ENCODE data around the gene MYL5. TPM values are rescaled to one million over a fixed set of nuclear protein-coding genes. Genes with fewer than 3 reads are reported as not detected.
"Not testable (repeated sequence)": the region's sequence is repeated elsewhere in the genome, so short reads cannot be mapped to it uniquely, and the experiment has no call there.

The MYL5 gene
- total RNA-seq, 1 donor from 2014 or later: 22.2 TPM

DNA sequence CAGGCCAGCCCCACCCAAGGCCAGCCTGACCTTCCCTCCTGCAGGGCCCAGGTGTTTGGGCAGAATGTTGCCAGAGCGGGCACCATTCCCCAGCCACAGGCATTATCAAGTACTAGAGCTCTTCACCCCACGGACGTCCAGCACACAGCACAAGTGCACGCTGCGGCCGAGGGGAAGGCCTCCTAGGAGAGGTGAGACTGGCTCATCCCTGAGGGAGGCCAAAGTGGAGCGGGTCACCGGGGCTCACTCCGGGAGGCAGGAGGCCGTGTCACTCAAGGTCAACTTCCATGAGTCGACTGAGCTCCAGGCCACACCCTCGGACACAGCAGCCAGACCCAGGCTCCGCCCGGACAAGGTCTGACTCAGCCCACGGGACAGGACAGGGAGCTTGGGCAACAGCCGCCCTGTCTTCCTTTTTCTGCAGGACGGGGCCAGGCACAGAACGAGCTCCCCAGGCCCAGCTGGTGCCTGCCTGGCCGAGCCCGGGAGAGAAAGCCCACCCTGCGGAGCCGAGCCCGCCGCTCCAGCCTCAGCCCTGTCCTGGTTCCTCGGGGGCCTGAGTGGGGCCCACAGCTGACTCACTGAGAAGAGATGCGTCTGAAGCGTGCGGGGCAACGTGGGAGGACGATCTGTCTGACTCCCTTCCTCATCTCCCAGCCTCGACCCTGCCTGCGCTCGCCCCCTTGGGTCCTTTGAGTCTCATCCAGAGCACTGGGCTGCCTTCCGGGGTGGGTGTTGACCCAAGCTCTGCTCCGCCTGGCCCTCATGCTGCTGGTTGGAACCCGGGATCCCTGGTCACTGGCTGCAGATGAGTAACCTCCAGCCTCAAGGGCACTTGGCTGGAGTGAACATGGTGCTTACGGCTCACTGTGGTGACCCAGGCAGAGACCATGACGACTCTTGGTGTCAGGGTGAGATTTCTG lies 13.0 kb downstream of the MYL5 start:
- peak; percentile 72 for ATAC-seq

DNA sequence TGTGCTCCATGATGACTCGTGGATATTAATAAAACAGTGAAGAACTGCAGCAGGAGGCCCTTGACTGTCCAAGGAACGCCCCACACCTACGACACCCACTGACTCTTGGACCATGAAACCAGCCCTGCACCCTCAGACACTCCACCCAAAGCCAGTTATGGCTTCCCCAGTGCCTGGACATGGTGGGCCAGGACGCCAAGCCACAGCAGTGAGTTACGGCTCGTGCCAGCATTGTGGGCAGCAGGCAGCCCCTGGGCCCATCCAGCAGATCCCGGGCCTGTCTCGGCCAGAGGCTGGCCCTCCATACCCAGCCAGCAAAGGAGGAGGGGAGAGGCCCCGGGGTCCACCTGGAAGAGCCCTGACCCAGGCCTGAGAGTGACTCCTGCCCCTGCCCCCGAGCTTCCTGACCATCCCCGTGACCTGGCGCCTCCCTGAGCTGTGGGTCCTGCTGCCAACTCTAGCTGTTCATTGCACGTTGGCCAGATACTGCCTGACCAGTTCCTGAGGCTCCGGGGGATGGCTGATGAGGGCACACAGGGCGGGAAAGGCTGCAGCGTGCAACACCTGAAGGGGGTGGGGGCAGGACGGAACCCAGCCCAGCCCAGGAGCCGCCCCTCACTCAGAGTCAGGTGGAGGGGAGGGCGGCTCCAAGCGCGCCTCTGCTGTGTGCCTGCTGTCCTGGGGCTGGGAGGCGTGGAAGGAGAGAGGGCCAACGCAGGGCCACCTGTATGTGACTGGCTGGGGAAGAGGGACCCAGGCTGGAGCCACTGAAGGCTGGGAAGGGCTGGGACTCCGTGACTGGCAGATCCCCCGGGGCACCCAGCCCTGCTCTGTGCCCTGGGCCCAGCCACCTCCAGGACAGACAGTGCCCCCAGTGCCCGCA lies 13.9 kb downstream of the MYL5 start:
- ATAC-seq: peak; percentile 4

DNA sequence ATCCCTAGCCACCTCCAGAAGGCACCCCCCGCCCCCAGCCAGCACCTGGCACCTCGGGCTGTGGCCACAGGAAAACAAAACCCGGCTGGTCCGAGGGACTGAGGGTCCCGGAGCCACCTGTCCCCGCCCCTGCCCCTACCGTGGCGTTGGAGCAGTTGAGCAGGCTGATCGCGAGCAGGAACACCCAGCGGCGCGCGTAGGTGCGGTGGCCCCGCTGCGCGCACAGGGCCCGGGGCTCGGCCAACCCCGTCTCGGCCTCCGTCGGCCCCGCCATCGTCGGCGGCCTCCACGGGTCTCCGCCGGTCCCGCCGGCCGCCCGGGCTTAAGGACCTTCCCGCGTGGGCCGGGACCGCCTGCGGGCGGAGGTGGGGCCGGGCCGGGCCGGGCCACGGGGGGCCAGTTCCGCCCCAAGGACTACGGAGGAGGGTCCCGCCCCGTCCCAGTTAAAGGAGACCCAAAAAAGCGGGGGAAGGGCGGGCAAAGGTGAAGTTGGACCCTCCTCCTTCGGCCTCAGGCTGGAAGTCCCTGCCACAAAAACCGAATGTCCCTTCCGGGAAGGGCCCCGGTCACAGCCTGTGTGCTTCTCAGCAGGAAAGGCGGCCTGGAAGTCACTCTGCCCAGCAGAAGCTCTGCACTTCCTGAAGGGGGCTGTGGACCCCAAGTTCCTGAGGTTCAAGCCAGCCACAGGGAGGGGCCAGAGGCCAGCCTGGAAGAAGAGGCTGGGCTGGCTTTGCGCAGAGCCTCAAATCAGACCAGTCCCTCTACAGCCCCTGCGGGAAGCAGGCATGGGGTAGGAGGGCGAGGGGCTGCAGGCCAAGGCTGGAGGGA lies 14.7 kb downstream of the MYL5 start, which contains the start of gene SLC49A3:
SLC49A3 (minus strand) TSS at position 298 of the 828 bp plus-strand sequence; CDS start at position 274, 24 bp downstream.
- ATAC-seq: no peak

DNA sequence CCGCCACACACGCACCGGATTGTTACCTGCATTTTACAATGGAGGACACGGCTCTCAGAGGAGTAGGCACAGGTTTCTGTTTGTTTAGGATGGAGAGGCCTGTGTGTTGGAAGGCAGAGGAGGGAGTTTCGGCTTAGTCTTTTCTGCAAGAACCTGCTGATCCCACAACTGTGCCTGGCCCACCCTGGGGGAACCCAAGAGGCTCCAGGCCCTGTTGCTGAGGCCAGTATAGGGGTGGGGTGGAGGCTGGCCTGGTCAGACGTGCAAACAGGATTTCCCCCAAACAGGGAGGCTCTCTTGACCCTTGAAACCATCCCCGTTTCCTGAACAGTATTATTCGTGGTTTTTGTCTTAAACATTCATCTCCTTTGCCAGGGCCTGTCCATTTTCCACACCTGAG lies 15.4 kb downstream of the MYL5 start:
- no peak for ATAC-seq

DNA sequence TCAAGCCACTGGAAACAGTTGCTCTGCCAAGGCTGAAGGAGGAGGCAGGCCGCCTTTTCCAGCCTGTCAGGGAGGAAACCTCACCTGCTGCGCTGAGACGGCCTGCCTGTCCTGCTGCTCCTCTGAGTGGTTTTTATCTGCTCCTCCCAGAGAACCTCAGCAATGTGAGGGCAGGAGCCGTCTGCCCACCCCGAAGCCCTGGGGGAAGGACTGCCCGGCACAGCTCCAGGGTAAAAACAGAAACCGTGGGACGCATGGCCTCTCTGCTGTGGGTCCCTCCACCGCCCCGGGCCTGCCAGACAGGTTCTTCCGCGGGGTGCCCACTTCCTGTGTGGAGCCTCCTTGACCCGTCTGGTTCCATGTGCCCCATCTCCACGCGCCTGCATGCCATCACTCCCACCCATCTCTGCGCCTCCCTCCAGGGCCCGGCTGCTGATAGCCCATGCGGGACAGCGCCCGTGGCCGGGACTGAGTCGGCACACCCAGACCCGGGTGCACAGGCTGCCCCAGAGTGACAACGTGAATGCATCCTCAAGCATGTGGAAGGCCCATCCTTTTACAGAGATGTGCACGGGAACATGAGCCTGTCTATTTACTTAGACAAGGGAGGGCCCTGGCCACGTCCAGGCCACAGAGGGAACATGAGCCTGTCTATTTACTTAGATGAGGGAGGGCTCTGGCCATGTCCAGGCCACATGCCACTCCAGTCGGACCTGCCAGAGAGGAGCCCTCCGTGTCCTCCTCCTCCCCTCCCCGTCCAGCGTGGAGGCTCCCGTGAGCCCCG lies 18.6 kb downstream of the MYL5 start:
- peak; percentile 7 for ATAC-seq

DNA sequence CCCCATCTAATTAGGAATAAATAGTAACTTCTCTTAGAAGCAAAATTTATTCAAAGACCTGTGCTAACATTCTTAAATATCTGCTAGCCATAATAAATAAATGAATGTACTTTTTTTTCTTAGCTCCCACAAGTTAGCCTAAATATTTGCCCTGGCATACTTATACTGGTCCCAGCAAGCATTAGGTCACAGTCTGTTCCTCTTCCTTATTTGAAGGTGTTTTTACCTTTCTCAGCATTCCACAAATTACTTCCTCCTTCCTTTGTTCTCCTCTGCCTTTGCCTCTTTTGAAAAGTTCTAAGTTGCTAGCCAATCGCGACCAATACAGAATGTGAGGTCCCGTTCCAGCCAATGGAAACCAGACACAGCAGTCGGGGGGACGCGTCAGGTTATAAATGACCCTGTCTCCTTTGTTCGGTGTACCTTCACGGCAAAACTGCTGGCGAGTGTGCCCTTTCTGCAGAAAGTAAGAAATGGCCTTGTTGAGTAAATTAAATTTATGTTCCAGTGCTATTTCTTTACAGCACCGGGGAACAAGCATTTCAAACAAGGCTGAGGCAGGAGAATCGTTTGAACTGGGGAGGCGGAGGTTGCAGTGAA lies 20.1 kb downstream of the MYL5 start:
- not testable (repeated sequence) for ATAC-seq

DNA sequence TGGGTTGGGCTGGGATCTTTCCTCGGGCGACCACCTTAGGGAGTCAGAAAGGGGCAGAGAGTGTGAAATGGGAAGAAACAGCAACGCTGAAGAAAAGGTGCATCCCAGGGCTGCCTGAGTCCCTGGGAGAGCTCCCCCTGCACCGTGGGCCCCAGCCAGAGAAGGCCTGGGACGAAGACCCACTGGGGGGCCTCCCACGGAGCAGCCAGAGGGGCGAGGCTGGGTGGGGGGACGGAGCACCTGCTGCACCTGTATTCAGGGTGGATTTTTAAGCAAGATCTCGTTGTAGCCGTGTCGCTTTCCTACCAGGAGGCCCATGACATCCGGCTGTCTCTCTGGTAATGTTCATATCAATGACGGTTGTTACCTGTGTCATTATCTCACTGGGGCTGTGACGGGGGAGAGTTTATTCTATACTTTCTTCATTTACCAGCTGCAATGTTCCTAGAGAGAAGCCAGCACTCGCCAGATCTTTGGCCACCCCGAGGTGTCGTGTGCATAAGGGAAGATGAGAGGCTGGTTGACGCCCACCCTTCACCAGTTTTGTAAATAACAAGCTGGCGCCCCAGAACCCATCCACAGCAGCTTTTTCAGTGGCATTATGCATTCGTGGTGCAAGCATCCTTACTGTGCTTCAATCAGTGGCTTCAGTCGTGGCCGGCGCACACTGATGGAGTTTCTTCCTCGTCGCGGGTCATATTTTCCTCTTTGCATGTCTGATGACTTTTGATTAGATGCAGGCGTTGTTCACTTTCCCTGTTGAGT lies 25.7 kb downstream of the MYL5 start:
- no peak for ATAC-seq

DNA sequence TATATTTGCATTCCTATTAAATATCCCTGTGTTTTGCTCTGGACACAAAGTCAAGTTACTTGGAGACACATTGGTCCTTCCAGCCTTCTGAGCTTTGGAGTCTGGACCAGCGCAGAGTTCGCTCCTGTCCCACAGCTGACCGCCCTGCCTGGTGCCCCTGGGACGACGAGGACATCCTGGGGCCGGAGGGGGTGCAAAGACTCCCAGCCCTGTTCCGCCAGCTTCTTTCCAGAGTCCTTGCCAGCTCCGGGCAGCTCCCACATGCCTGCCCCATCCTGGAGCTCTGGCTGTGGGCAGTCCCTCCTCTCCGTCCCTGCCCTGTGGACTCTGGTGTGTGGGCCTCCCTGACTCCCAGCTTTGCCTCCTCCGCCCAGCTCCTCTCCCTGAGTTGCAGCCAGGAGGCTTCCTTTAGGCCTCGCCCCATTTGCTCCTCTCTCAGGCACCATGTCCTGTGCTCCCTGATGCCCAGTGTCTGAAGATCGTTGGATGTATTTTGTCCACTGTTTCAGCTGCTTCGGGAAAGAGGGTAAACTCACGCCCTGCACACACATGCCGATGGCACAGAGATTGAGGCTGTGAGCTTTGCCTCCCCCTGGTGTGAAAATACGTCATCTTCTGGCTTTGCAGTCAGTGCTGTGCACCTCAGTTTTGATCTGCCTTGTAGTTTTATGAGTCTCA lies 26.4 kb downstream of the MYL5 start:
- no peak for ATAC-seq

DNA sequence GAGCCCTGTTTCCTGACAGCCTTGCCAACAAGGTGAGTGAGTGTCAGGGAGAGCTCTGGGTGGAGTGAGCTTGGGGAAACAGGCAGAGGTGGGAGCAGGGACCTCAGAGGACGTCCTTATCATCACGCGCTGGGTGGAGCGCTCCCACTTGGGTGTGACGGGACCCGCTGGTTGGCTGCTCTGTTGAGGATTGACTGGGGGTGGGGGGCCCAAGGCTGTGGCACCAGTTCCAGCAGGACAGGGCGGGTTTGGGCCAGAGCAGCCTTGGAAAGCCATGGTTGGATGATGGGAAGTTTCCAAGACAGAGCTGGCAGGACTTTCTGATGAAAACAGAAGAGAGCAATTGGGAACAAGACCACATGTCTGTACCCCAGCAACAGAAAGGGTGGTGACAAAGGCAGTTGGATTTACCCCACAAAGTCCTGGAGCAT lies 28.3 kb downstream of the MYL5 start:
- no peak for ATAC-seq

DNA sequence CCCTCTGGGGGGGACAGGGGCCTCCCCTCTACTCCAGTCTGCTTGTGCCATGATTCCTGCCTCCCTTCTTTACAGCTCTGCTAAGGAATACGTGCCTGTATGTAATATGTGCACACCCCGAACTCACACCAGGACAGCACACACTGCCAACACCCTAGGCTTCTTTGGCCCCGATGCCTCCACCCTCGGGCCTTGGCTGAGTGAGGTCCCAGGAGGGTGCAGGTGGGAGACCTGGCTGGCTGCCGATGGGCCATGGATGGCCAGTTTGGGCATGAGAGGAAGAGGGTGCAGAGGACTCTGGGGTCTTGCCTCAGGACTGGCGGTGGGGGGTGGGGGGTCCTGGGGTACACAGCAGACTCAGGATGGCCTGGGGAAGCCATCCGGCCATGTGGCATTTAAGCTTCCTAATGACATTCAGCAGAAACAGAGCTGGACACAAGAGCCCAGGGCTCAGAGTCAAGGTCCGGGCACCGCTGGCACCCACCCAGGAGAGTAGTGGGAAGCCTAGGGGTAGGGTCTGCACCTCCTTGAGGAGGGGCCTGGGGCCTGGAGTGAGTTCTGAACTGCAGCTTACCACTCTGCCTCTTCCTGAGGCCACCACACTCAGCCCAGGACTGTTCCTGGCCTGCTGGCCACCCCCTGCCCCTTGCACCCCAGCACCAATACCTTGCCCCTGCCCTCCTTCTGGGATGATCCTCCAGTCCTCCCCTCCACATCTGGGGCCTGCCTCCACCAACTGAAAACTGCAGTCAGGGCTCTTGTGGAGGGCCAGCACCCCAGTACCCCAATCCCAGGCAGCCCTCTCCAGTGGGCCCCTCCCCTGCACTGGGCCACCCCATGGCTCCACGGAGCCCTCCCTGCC lies 29.2 kb downstream of the MYL5 start:
- ATAC-seq: no peak

DNA sequence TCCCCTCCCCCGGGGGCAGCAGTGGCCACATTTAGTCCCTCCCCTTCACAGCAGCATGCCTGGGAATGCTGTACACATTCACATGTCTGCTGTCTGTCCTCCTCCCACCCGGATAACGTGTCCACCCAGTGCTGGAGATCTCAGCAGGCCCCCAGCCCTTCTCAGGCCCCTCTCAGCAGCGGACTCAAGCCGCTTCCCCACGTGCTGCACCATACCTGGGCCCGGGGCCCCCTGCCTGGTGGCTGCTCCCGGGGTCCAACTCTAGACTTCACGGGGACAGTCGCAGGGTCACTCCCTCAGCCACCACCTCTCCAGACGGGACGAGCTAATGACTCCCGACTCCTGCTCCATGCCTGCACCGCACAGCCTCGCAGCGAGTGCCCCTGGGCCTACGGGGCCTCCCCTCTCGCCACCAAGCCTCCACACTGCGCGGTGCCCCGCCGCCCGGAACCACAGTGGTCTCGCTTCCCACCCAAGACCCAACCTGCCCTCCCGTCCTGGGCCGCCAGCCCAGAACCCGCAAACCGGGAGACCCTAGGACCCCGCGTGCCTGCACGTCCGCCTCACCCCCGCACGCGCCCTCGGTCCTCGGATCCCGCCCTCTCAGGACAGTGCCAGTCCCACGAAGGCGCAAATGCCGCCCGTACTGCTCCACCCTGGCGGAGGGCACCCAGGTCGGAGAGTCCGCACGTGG lies 30.0 kb downstream of the MYL5 start:
- ATAC-seq: no peak

DNA sequence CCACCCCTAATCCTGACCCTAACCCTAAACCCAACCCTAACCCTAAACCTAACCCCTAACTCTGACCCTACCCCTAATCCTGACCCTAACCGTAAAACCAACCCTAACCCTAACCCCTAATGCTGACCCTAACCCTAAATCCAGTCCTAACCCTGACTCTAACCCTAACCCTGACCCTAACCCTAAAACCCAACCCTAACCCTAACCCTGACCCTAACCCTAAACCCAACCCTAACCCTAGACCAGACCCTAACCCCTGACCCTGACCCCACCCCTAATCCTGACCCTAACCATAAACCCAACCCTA lies 30.6 kb downstream of the MYL5 start:
- ATAC-seq: no peak

DNA sequence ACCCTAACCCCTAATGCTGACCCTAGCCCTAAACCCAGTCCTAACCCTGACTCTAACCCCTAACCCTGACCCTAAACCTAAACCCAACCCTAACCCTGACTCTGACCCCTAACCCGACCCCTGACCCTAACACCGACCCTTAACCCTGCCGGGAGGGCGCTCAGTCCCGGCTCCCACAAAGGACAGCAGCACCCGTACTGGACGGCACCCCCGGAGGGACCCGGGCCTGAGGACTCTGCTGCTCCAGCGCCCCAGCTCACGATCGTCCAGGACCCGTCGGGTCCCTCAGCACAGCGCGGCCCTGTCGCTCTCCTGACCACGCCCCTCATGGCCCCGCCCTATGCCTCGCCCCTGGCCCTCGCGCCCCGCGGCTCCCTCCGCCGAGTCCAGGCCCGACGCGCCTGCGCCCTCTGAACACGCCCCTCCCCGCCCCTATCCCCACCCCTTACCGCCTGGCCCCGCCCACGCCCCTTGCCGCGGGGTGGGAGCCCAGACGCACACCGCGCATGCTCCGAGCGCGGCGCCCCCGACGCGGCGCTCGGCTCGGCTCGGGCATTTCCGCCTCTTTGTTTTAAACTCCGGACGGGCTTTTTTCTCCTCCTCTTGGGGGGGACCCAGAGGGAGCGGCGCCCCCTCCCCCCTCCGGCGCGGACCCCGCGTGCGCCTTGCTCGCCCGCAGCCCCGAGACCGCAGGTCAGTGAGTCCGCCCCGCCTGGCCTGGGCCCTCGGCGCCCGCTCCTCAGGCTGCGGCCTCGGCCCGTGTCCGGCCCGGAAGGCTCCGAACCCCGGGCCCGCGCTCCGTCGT lies 31.1 kb downstream of the MYL5 start, which contains the start of gene PCGF3:
PCGF3 (plus strand) TSS at position 555 of the 805 bp plus-strand sequence. CDS start 27,849 bp downstream, outside the sequence.
- ATAC-seq: peak; percentile 98

DNA sequence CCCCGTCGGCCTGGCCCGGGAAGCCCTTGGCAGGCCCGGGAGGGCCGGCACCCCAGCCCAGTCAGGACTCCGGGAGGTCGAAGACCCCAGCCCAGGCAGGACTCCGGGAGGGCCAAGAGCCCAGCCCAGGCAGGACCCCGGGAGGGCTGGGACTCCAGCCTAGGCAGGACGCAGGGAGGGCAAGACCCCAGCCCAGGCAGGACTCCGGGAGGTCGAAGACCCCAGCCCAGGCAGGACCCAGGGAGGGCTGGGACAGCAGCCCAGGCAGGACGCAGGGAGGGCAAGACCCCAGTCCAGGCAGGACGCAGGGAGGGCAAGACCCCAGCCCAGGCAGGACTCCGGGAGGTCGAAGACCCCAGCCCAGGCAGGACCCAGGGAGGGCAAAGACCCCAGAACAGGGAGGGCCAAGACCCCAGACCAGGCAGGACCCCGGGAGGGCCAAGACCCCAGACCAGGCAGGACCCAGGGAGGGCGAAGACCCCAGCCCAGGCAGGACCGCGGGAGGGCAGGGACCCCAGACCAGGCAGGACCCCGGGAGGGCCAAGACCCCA lies 31.8 kb downstream of the MYL5 start:
- ATAC-seq: not testable (repeated sequence)

DNA sequence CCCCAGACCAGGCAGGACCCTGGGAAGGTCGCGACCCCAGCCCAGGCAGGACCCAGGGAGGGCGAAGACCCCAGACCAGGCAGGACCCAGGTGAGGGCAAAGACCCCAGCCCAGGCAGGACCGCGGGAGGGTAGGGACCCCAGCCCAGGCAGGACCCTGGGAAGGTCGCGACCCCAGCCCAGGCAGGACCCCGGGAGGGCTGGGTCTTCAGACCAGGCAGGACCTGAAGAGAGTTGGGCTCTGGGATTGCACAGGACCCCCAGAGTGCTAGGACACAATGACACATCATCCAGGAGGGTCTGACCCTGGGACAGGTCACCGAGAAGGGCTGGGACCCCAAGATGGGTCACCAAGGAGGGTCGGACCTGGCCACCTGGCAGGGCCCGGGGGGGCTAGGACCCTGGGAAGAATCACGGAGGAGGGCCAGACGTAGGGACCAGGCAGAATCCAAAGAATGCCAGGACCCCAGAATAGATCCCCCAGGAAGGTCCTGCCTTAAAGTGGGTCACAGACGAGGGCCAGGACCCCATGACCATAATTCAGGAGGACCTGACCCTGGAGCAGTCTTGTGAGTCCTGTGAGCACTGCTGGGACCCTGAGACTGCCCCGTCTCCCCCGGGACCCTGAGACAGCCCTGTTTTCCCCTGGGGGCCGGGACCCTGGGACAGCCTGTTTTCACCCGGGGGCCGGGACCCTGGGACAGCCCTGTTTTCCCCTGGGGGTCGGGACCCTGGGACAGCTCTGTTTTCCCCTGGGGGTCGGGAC lies 32.7 kb downstream of the MYL5 start:
- ATAC-seq: no peak
